Cortex of kidney (tissue), 1 donor: ENCODE results near the gene ELP2.

Source experiments
- DNase-seq: peaks from one replicate; lab custom pipeline; 2025; lab: John Stamatoyannopoulos, UW

Gene ELP2

DNA sequence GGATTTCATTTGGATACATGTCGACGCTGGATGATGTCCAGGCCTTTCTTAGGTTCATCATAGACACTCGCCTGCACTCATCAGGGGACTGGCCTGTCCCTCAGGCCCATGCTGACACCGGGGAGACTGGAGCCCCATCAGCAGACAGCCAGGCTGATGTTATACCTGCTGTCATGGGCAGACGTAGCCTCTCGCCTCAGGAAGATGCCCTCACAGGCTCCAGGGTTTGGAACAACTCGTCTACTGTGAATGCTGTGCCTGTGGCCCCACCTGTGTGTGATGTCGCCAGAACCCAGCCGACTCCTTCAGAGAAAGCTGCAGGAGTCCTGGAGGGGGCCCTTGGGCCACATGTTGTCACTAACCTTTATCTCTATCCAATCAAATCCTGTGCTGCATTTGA, 85.9 kb downstream of the ELP2 start:
- no peak for DNase-seq

DNA sequence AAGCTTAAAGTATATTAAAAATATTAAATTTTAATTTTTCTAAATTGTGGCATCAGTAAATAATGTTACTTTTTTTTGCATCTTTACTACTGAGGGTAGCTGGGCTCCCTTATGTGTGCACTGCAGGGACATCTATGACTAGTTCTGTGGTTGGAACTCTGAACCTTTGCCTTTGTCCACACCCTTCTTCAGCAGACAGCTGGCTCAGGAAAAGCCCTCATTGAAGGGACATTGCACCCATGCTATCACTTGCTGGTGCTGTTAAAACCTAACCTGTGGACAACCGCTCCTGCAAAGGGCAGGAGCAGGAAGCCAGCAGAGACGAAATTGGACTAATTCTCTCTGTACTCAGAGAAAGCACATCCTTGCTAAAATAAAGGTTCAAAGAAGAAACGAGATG, 87.6 kb downstream of the ELP2 start:
- no peak for DNase-seq

DNA sequence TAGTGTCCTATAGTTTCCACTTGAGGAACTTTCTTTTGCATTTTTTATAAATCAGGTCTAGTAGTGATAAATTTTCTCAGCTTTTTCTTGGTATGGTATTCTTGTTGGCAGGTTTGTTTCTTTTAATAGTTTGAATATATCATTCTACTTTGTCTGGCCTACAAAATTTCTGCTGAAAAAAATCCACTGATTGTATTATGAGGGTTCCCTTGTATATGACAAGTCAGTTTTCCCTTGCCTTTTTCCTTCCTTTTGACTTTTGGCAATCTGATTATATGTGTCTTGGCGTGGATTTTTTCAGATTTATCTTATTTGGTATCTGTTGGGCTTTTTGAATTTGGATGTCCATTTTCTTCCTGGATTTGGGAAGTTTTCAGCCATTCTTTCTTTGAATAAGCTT, 99.5 kb downstream of the ELP2 start:
- DNase-seq, result no peak
